HCT116 (cell line): Measurements from ENCODE around the gene GINS3. TPM values are rescaled to one million over a fixed set of nuclear protein-coding genes. Genes with fewer than 3 reads are reported as not detected.

Experiments used
- ATAC-seq: fragments of 200-7000 bp; cut with Tn5 transposase; 2 replicates; pipeline ENCODE4 v1.9.1; 2020; ENCODE audit warnings: mild to moderate bottlenecking, moderate library complexity
- BruUV-seq: library from RNA; stranded (reverse); fragments of 400-500 nt; replicated peaks from 2 replicates; lab custom pipeline; 2021; lab: Mats Ljungman, UMichigan
- CTCF ChIA-PET: fragments of 300-600 bp; sonication (Branson Sonifier 250); formaldehyde crosslinking; loops from one replicate; lab custom pipeline; 2021; ENCODE audit warnings: antibody characterized with exemption; lab: Charles Lee
- POLR2A ChIA-PET: fragments of 300-600, 350-600 bp; sonication (Branson Sonifier 250); formaldehyde crosslinking; loops from one replicate; lab custom pipeline; 2021; ENCODE audit warnings: antibody characterized with exemption; lab: Charles Lee
- RAD21 ChIA-PET, 2 experiments: fragments of 300-600 bp; sonication (Branson Sonifier 250); formaldehyde crosslinking; loops; one replicate each; lab custom pipeline; 2023; ENCODE audit warnings: low total read pairs in 2 of 2; ENCODE audit not compliant: uncharacterized antibody in 2 of 2, unreplicated experiment in 2 of 2, low non-redundant PET in 1 of 2; lab: Charles Lee
- DNase-seq: peaks from one replicate; pipeline ENCODE4 v3.0.0-alpha.2; 2010; ENCODE audit warnings: low read depth, low spot score
- H2AFZ ChIP-seq: fragments of 200-600 bp; shearing (Covaris generic), sonication (generic); 2 replicates; pipeline ENCODE4 v1.6.1; 2017; ENCODE audit warnings: low read depth, mixed run types, mixed read lengths, antibody characterized with exemption, low read length; ENCODE audit not compliant: poor library complexity, severe bottlenecking
- H3K27ac ChIP-seq: 2 replicates; pipeline ENCODE4 v1.5.1; 2012; ENCODE audit warnings: low read depth, low read length
- H3K27me3 ChIP-seq: fragments of 200-600 bp; sonication (generic); 2 replicates; pipeline ENCODE4 v1.6.1; 2016; ENCODE audit warnings: mixed run types, low read length, mixed read lengths; ENCODE audit not compliant: insufficient read depth
- H3K36me3 ChIP-seq, 2 experiments: fragments of 200-500 bp in 1 of 2; fragments of 200-600 bp in 1 of 2; sonication (Bioruptor generic) in 1 of 2; sonication (generic) in 1 of 2; 2 replicates each; pipeline versions ENCODE4 v1.5.1 to v1.6.1; 2014 to 2016; ENCODE audit warnings: low read length in 2 of 2, inconsistent platforms in 1 of 2, mixed read lengths in 1 of 2, mixed run types in 1 of 2; ENCODE audit not compliant: insufficient read depth in 2 of 2, control insufficient read depth in 1 of 2
- H3K4me1 ChIP-seq, 2 experiments: fragments of 200-600 bp in 1 of 2; sonication (generic) in 1 of 2; 2 replicates each; pipeline versions ENCODE4 v1.5.1 to v1.6.1; 2012 to 2017; ENCODE audit warnings: low read length in 2 of 2, inconsistent platforms in 1 of 2, mild to moderate bottlenecking in 1 of 2, mixed read lengths in 1 of 2, mixed run types in 1 of 2, moderate library complexity in 1 of 2; ENCODE audit not compliant: insufficient read depth in 2 of 2, control insufficient read depth in 1 of 2
- H3K4me2 ChIP-seq: fragments of 200-600 bp; sonication (generic); 2 replicates; pipeline ENCODE4 v1.6.1; 2017; ENCODE audit warnings: mixed run types, low read length, mixed read lengths
- H3K4me3 ChIP-seq, 2 experiments: fragments of 200-600 bp in 1 of 2; sonication (generic) in 1 of 2; replicated peaks in 1 of 2; 2 replicates each; pipeline ENCODE4 v1.5.1; 2011 to 2016; ENCODE audit warnings: low read length in 2 of 2, control low read depth in 1 of 2, low read depth in 1 of 2, mild to moderate bottlenecking in 1 of 2, mixed read lengths in 1 of 2, mixed run types in 1 of 2
- H3K79me2 ChIP-seq: fragments of 200-600 bp; sonication (generic); 2 replicates; pipeline ENCODE4 v1.6.1; 2017; ENCODE audit warnings: mild to moderate bottlenecking, mixed run types, low read length, moderate library complexity, mixed read lengths; ENCODE audit not compliant: insufficient read depth
- H3K9ac ChIP-seq: fragments of 200-600 bp; sonication (generic); 2 replicates; pipeline ENCODE4 v1.6.1; 2016; ENCODE audit warnings: low read length, mixed read lengths
- H3K9me2 ChIP-seq: fragments of 200-600 bp; sonication (generic), shearing (Covaris generic); 2 replicates; pipeline ENCODE4 v1.6.1; 2017; ENCODE audit warnings: mixed run types, mild to moderate bottlenecking, moderate library complexity; ENCODE audit not compliant: insufficient read depth
- H3K9me3 ChIP-seq, 2 experiments: fragments of 200-500 bp in 1 of 2; fragments of 200-600 bp in 1 of 2; sonication (Bioruptor generic) in 1 of 2; sonication (generic) in 1 of 2; 2 replicates each; pipeline ENCODE4 v1.6.1; 2014 to 2017; ENCODE audit warnings: low read length in 2 of 2, mixed read lengths in 2 of 2, inconsistent platforms in 1 of 2, low read depth in 1 of 2, mild to moderate bottlenecking in 1 of 2, mixed run types in 1 of 2, moderate library complexity in 1 of 2; ENCODE audit not compliant: control insufficient read depth in 1 of 2, insufficient read depth in 1 of 2
- H4K20me1 ChIP-seq: fragments of 200-600 bp; sonication (generic), shearing (Covaris generic); 2 replicates; pipeline ENCODE4 v1.6.1; 2017; ENCODE audit warnings: mixed run types, mild to moderate bottlenecking, moderate library complexity; ENCODE audit not compliant: insufficient read depth
- CBX3 ChIP-seq: IDR thresholded peaks from 2 replicates; pipeline ENCODE4 v1.6.1; 2012; ENCODE audit warnings: low read depth
- EGR1 ChIP-seq: IDR thresholded peaks from 2 replicates; pipeline ENCODE4 v1.6.1; 2012; ENCODE audit warnings: low read depth
- FOSL1 ChIP-seq: IDR thresholded peaks from 2 replicates; pipeline ENCODE4 v1.6.1; 2012; ENCODE audit warnings: low read depth
- JUND ChIP-seq: IDR thresholded peaks from 2 replicates; pipeline ENCODE4 v1.6.1; 2012
- POLR2AphosphoS5 ChIP-seq: IDR thresholded peaks from 2 replicates; pipeline ENCODE4 v1.6.1; 2011; ENCODE audit warnings: mild to moderate bottlenecking, low read depth, low read length, moderate library complexity
- RAD21 ChIP-seq: IDR thresholded peaks from 2 replicates; pipeline ENCODE4 v1.6.1; 2012; ENCODE audit warnings: low read depth, mild to moderate bottlenecking
- SIN3A ChIP-seq: IDR thresholded peaks from 2 replicates; pipeline ENCODE4 v1.6.1; 2012; ENCODE audit warnings: low read depth
- SP1 ChIP-seq: IDR thresholded peaks from 2 replicates; pipeline ENCODE4 v1.6.1; 2012; ENCODE audit warnings: low read depth
- SRF ChIP-seq: IDR thresholded peaks from 2 replicates; pipeline ENCODE4 v1.6.1; 2012; ENCODE audit warnings: low read depth
- intact Hi-C: fragments of 100-400 bp; cut with micrococcal nuclease; formaldehyde crosslinking; loops from 2 replicates; pipeline ENCODE4 v1.10.0; 2022
- total RNA-seq: library from RNA; stranded (reverse); gene quantifications from one replicate; pipeline ENCODE4 v1.2.1, GENCODE V29; 2021; ENCODE audit not compliant: unreplicated experiment
- TF ChIP-seq, protein P1 (sequence below): IDR thresholded peaks from 2 replicates; pipeline ENCODE4 v1.6.1; 2012; ENCODE audit warnings: low read depth

Gene GINS3
- total RNA-seq, 1 experiment from 2014 or later: 12.1 TPM

DNA sequence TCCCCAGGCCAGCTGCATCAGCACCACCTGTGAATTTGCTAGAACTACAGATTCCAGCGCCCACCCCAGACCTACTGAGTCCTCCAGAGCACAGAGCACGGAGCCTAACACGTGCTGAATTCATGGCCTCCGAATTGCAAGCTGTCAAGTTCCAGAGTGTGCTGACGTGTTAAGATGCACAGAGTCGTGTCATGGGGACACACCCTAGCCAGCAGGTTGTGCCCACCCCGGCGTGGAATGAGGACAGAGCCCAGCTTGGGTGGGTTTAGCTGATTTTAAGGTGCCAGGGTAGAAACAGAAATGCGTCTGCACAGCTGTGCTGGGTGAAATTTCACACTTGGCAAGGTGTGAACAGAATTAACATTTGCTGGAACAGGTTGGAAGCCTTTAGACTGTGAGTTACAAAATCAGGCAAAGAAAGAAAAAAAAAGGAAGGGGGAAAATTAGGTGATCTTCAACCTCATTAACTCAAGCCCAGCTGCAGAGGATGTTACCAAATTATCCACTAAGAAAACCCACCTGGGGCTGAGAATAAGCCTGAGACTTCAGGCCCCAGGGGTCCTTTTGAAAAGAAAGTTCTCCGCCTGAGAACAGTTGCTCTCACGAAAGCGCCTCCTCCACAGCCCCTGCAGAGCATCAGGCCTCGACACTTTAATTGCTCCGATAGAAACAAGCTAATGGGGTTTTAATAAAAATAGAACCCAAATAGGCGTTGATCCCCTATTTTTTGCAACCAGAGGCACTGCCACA lies 27.1 kb downstream of the GINS3 start:
- DNase-seq (no peak), ATAC-seq (no peak)
- Histone ChIP-seq H3K27me3 (no peaks in the 10 kb centered on the region), H4K20me1 (no peaks in the 10 kb centered on the region), H3K4me2 (no peak overlapping the region), H3K9ac (no peak overlapping the region), H3K4me1 (peaks cover 0 to 7% of the 10 kb centered on the region in 2 experiments; a peak in 2 of 4 replicates), H2AFZ (no peak overlapping the region), H3K79me2 (no peaks in the 10 kb centered on the region), H3K4me3 (no peak overlapping the region), H3K27ac (no peak overlapping the region), H3K36me3 (no peaks in the 10 kb centered on the region), H3K9me3 (no peaks in the 10 kb centered on the region), H3K9me2 (no peaks in the 10 kb centered on the region)
- ChIA-PET CTCF (no interaction called here), POLR2A (no interaction called here), RAD21 (interaction anchor here in 1 of 2 experiments (0.7 kb wide), 1 partner anchor 68 kb away, joined by 3 read pairs; no protein-coding TSS in a partner anchor)
- intact Hi-C loops: no loop called here
- TF ChIP-seq FOSL1 (no peak), SP1 (no peak), JUND (no peak), SRF (no peak), CBX3 (no peak), POLR2AphosphoS5 (no peak), SIN3A (no peak), EGR1 (no peak), RAD21 (no peak)
- TF ChIP-seq, protein P1, sequence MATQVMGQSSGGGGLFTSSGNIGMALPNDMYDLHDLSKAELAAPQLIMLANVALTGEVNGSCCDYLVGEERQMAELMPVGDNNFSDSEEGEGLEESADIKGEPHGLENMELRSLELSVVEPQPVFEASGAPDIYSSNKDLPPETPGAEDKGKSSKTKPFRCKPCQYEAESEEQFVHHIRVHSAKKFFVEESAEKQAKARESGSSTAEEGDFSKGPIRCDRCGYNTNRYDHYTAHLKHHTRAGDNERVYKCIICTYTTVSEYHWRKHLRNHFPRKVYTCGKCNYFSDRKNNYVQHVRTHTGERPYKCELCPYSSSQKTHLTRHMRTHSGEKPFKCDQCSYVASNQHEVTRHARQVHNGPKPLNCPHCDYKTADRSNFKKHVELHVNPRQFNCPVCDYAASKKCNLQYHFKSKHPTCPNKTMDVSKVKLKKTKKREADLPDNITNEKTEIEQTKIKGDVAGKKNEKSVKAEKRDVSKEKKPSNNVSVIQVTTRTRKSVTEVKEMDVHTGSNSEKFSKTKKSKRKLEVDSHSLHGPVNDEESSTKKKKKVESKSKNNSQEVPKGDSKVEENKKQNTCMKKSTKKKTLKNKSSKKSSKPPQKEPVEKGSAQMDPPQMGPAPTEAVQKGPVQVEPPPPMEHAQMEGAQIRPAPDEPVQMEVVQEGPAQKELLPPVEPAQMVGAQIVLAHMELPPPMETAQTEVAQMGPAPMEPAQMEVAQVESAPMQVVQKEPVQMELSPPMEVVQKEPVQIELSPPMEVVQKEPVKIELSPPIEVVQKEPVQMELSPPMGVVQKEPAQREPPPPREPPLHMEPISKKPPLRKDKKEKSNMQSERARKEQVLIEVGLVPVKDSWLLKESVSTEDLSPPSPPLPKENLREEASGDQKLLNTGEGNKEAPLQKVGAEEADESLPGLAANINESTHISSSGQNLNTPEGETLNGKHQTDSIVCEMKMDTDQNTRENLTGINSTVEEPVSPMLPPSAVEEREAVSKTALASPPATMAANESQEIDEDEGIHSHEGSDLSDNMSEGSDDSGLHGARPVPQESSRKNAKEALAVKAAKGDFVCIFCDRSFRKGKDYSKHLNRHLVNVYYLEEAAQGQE: no peak
- BruUV-seq: no TSS peak
